HepG2 (cell line): Measurements from ENCODE around the gene SAE1. TPM values are rescaled to one million over a fixed set of nuclear protein-coding genes. Genes with fewer than 3 reads are reported as not detected.

Experiments used
- AGO1 ChIP-seq: fragments of 200-400 bp; formaldehyde crosslinking; IDR thresholded peaks from 2 replicates; pipeline ENCODE4 v1.6.1; 2017; ENCODE audit warnings: mild to moderate bottlenecking, low read depth, low read length, moderate library complexity; ENCODE audit not compliant: poor library complexity, severe bottlenecking
- BCL6 ChIP-seq: IDR thresholded peaks from 2 replicates; pipeline ENCODE4 v1.6.1; 2016; ENCODE audit warnings: missing genetic modification reagents, missing compliant biosample characterization
- ETV5 ChIP-seq: IDR thresholded peaks from 2 replicates; pipeline ENCODE4 v1.6.1; 2018; ENCODE audit warnings: missing biosample characterization, missing genetic modification reagents, inconsistent platforms, borderline replicate concordance
- FOSL2 ChIP-seq: sonication (generic); formaldehyde crosslinking; IDR thresholded peaks from 2 replicates; pipeline ENCODE4 v1.4.0; 2020; ENCODE audit warnings: missing genetic modification reagents
- FOXC1 ChIP-seq: sonication (generic); formaldehyde crosslinking; IDR thresholded peaks from 2 replicates; pipeline ENCODE4 v1.8.0; 2022; ENCODE audit warnings: mild to moderate bottlenecking, missing genetic modification reagents, borderline replicate concordance
- HCFC1 ChIP-seq: fragments of 150-350 bp; IDR thresholded peaks from 2 replicates; pipeline ENCODE4 v1.6.1; 2014; ENCODE audit warnings: low read depth, low read length
- NR2F6 ChIP-seq, 2 experiments: IDR thresholded peaks; 2 replicates each; pipeline ENCODE4 v1.6.1; 2016; ENCODE audit warnings: antibody characterized with exemption in 1 of 2, mild to moderate bottlenecking in 1 of 2
- POLR2G ChIP-seq: fragments of 200-400 bp; formaldehyde crosslinking; IDR thresholded peaks from 2 replicates; pipeline ENCODE4 v1.6.1; 2018; ENCODE audit warnings: mild to moderate bottlenecking, low read depth, low read length, moderate library complexity
- PRDM15 ChIP-seq: sonication (generic); formaldehyde crosslinking; IDR thresholded peaks from 2 replicates; pipeline ENCODE4 v1.4.0; 2020; ENCODE audit warnings: missing genetic modification reagents
- PRPF4 ChIP-seq: fragments of 200-400 bp; formaldehyde crosslinking; IDR thresholded peaks from 2 replicates; pipeline ENCODE4 v1.6.1; 2016; ENCODE audit warnings: low read length, low read depth; ENCODE audit not compliant: poor library complexity, severe bottlenecking
- SALL1 ChIP-seq: sonication (generic); formaldehyde crosslinking; IDR thresholded peaks from 2 replicates; pipeline ENCODE4 v1.8.0; 2022; ENCODE audit warnings: mild to moderate bottlenecking, missing genetic modification reagents
- SALL2 ChIP-seq: sonication (generic); formaldehyde crosslinking; IDR thresholded peaks from 2 replicates; pipeline ENCODE4 v1.8.1; 2023; ENCODE audit warnings: mild to moderate bottlenecking, missing genetic modification reagents, inconsistent platforms
- SIX1 ChIP-seq: sonication (generic); formaldehyde crosslinking; IDR thresholded peaks from 2 replicates; pipeline ENCODE4 v1.4.0; 2020; ENCODE audit warnings: missing genetic modification reagents, borderline replicate concordance
- THAP7 ChIP-seq: sonication (generic); formaldehyde crosslinking; IDR thresholded peaks from 2 replicates; pipeline ENCODE4 v1.8.1; 2023; ENCODE audit warnings: mild to moderate bottlenecking, missing genetic modification reagents
- TP53 ChIP-seq: sonication (generic); formaldehyde crosslinking; conservative IDR thresholded peaks from 2 replicates; pipeline ENCODE4 v1.4.0; 2020; ENCODE audit warnings: missing genetic modification reagents
- YEATS4 ChIP-seq: sonication (generic); formaldehyde crosslinking; IDR thresholded peaks from 2 replicates; pipeline ENCODE4 v1.4.0; 2020; ENCODE audit warnings: missing genetic modification reagents, borderline replicate concordance
- ZFY ChIP-seq: sonication (generic); formaldehyde crosslinking; IDR thresholded peaks from 2 replicates; pipeline ENCODE4 v1.4.0; 2020; ENCODE audit warnings: missing genetic modification reagents
- ZNF430 ChIP-seq: sonication (generic); formaldehyde crosslinking; IDR thresholded peaks from 2 replicates; pipeline ENCODE4 v1.9.0; 2021; ENCODE audit warnings: mild to moderate bottlenecking, missing genetic modification reagents
- ZNF503 ChIP-seq: sonication (generic); formaldehyde crosslinking; IDR thresholded peaks from 2 replicates; pipeline ENCODE4 v1.4.0; 2020; ENCODE audit warnings: missing genetic modification reagents
- ZNF546 ChIP-seq: sonication (generic); formaldehyde crosslinking; conservative IDR thresholded peaks from 2 replicates; pipeline ENCODE4 v1.8.1; 2023; ENCODE audit warnings: mild to moderate bottlenecking, missing genetic modification reagents
- ZNF564 ChIP-seq: sonication (generic); formaldehyde crosslinking; IDR thresholded peaks from 2 replicates; pipeline ENCODE4 v1.8.1; 2023; ENCODE audit warnings: mild to moderate bottlenecking, missing genetic modification reagents
- ZNF670 ChIP-seq: sonication (generic); formaldehyde crosslinking; IDR thresholded peaks from 2 replicates; pipeline ENCODE4 v1.8.0; 2022; ENCODE audit warnings: mild to moderate bottlenecking, missing genetic modification reagents, borderline replicate concordance
- ZNF674 ChIP-seq: sonication (generic); formaldehyde crosslinking; IDR thresholded peaks from 2 replicates; pipeline ENCODE4 v1.5.0; 2020; ENCODE audit warnings: low read depth, mild to moderate bottlenecking, missing genetic modification reagents
- ZNF879 ChIP-seq: sonication (generic); formaldehyde crosslinking; IDR thresholded peaks from 2 replicates; pipeline ENCODE4 v1.8.1; 2023; ENCODE audit warnings: missing genetic modification reagents
- polyA plus RNA-seq, 8 experiments: library from polyadenylated mRNA; depleted of rRNA in 3 of 8; stranded (reverse) in 7 of 8; unstranded in 1 of 8; fragments of >200 nt; fragmentation: Illumina TruSeq in 4 of 8; extraction: Trizol in 4 of 8; gene quantifications; 2 replicates each; pipeline versions ENCODE4 v1.2.1 to v1.2.3, GENCODE V29; 2011 to 2016; ENCODE audit warnings: low read depth in 4 of 8, missing spikeins in 1 of 8, mixed read lengths in 1 of 8; ENCODE audit not compliant: insufficient read depth in 1 of 8
- total RNA-seq, 5 experiments: library from RNA; depleted of rRNA; stranded (reverse); fragments of >200 nt; fragmentation: Illumina TruSeq; extraction: Trizol; gene quantifications; 2 replicates each; pipeline ENCODE4 v1.2.3, GENCODE V29; 2016; ENCODE audit warnings: low read depth in 1 of 5

The SAE1 gene
- total and polyA plus RNA-seq, 2 of the 13 experiments (the other 11 are each of a cell fraction or from before 2014, with no cell fraction given): 87.6 to 197 TPM

- TF ChIP-seq ZNF503 (peak; percentile 39), AGO1 (no peak), FOSL2 (peak; percentile 12; the same call in 1 of the 2 replicates), ZNF674 (peak; percentile 22; the same call in 1 of the 2 replicates), NR2F6 (IDR thresholded peaks at IDR 0.05) (peak; percentile 87), NR2F6 (CRISPR knock-in tag; IDR thresholded peaks at IDR 0.05) (peak; percentile 81), SIX1 (CRISPR knock-in tag) (0 out of 2 replicates have a peak, but pooled peaks have one; percentile 8), PRPF4 (peak; percentile 79), PRDM15 (0 out of 2 replicates have a peak, but pooled peaks have one; percentile 34), ZNF564 (CRISPR knock-in tag) (peak; percentile 55; the same call in 1 of the 2 replicates), ZNF430 (CRISPR knock-in tag) (peak; percentile 75), FOXC1 (no peak), ZFY (peak; percentile 33), THAP7 (CRISPR knock-in tag) (no peak), HCFC1 (no peak), POLR2G (peak; percentile 19), SALL2 (CRISPR knock-in tag) (peak; percentile 70), BCL6 (CRISPR knock-in tag) (peak; percentile 69), TP53 (no peak), ZNF670 (0 out of 2 replicates have a peak, but pooled peaks have one; percentile 20), ZNF546 (CRISPR knock-in tag) (0 out of 2 replicates have a peak, but pooled peaks have one; percentile 29), SALL1 (CRISPR knock-in tag) (peak; percentile 15; the same call in 1 of the 2 replicates), ETV5 (peak; percentile 51; the same call in 1 of the 2 replicates), ZNF879 (CRISPR knock-in tag) (no peak), YEATS4 (CRISPR knock-in tag) (peak; percentile 12; the same call in 1 of the 2 replicates)
These were observed 96.9 kb downstream of the SAE1 start (continued) for GRCh38 chr19:47227352-47228167.
